Loucy (cell line): ENCODE measurements around the gene CCDC102B.

ENCODE experiments used
- H2AFZ ChIP-seq: fragments of 200-600 bp; sonication (generic); 2 replicates; pipeline ENCODE4 v1.6.0; 2016; ENCODE audit warnings: antibody characterized with exemption, mild to moderate bottlenecking, low read length, moderate library complexity
- H3F3A ChIP-seq: fragments of 200-600 bp; 2 replicates; pipeline ENCODE4 v1.6.0; 2016; ENCODE audit warnings: antibody characterized with exemption, low read depth, mild to moderate bottlenecking
- H3K27me3 ChIP-seq: fragments of 200-600 bp; sonication (generic); 2 replicates; pipeline ENCODE4 v1.6.1; 2014; ENCODE audit warnings: low read length, mild to moderate bottlenecking; ENCODE audit not compliant: insufficient read depth, poor library complexity, severe bottlenecking
- H3K36me3 ChIP-seq: fragments of 200-600 bp; sonication (generic); 2 replicates; pipeline ENCODE4 v1.6.1; 2016; ENCODE audit warnings: low read length; ENCODE audit not compliant: insufficient read depth
- H3K4me1 ChIP-seq: fragments of 200-600 bp; sonication (generic); 2 replicates; pipeline ENCODE4 v1.5.1; 2014; ENCODE audit warnings: low read length, mild to moderate bottlenecking; ENCODE audit not compliant: insufficient read depth, poor library complexity, severe bottlenecking
- H3K4me2 ChIP-seq: fragments of 200-600 bp; sonication (generic); 2 replicates; pipeline ENCODE4 v1.6.0; 2014; ENCODE audit warnings: antibody characterized with exemption, low read length, low read depth, mild to moderate bottlenecking; ENCODE audit not compliant: poor library complexity, severe bottlenecking
- H3K4me3 ChIP-seq: fragments of 200-600 bp; sonication (generic); 2 replicates; pipeline ENCODE4 v1.5.1; 2014; ENCODE audit warnings: low read length, mild to moderate bottlenecking, mixed read lengths; ENCODE audit not compliant: poor library complexity, severe bottlenecking
- H3K79me2 ChIP-seq: fragments of 200-600 bp; sonication (generic); 2 replicates; pipeline ENCODE4 v1.6.1; 2014; ENCODE audit warnings: low read length; ENCODE audit not compliant: insufficient read depth
- H3K9ac ChIP-seq: fragments of 200-600 bp; sonication (generic); 2 replicates; pipeline ENCODE4 v1.6.0; 2014; ENCODE audit warnings: mild to moderate bottlenecking, low read depth, low read length, moderate library complexity; ENCODE audit not compliant: poor library complexity, severe bottlenecking
- H3K9me2 ChIP-seq: fragments of 200-600 bp; sonication (generic); replicated peaks from 2 replicates; pipeline ENCODE4 v1.6.1; 2016; ENCODE audit warnings: low read depth, low read length, mixed read lengths
- H3K9me3 ChIP-seq: fragments of 200-600 bp; sonication (generic); 2 replicates; pipeline ENCODE4 v1.6.1; 2014; ENCODE audit warnings: mild to moderate bottlenecking, antibody characterized with exemption, low read length, low read depth; ENCODE audit not compliant: insufficient read depth
- H4K20me1 ChIP-seq: fragments of 200-600 bp; sonication (generic); 2 replicates; pipeline ENCODE4 v1.6.0; 2014; ENCODE audit warnings: antibody characterized with exemption, low read length, mild to moderate bottlenecking; ENCODE audit not compliant: insufficient read depth, poor library complexity, severe bottlenecking
- CTCF ChIP-seq: fragments of 200-600 bp; sonication (generic); conservative IDR thresholded peaks from 2 replicates; pipeline ENCODE4 v1.5.1; 2014; ENCODE audit warnings: mild to moderate bottlenecking, antibody characterized with exemption, low read length
- EZH2phosphoT487 ChIP-seq: fragments of 200-600 bp; IDR thresholded peaks from 2 replicates; pipeline ENCODE4 v1.6.1; 2018; ENCODE audit warnings: antibody characterized with exemption, mild to moderate bottlenecking, moderate library complexity, borderline replicate concordance

Gene CCDC102B

GRCh38 chr18:68928762-68929675 is 131.1 kb downstream of the CCDC102B start:
- TF ChIP-seq EZH2phosphoT487, result no peak
- no peak for TF ChIP-seq CTCF
- Histone ChIP-seq H3K9ac (no peak overlapping the region), H3K4me2 (no peak overlapping the region), H3K27me3 (no peaks in the 10 kb centered on the region), H2AFZ (no peak overlapping the region), H3K9me2 (no peaks in the 10 kb centered on the region), H3K36me3 (no peaks in the 10 kb centered on the region), H3K4me1 (no peaks in the 10 kb centered on the region), H4K20me1 (no peaks in the 10 kb centered on the region), H3K4me3 (no peak overlapping the region), H3F3A (no peaks in the 10 kb centered on the region), H3K79me2 (no peaks in the 10 kb centered on the region), H3K9me3 (no peaks in the 10 kb centered on the region)

GRCh38 chr18:68935686-68936085 is 137.8 kb downstream of the CCDC102B start:
- TF ChIP-seq EZH2phosphoT487, result no peak
- no peak for TF ChIP-seq CTCF
- H3K9me2 ChIP-seq, result no peaks in the 10 kb centered on the region
- no peak overlapping the region for H3K4me3 ChIP-seq
- no peaks in the 10 kb centered on the region for H3K4me1 ChIP-seq
- no peaks in the 10 kb centered on the region for H3F3A ChIP-seq
- H2AFZ ChIP-seq, result no peak overlapping the region
- H3K27me3 ChIP-seq, result no peaks in the 10 kb centered on the region
- H3K9ac ChIP-seq, result no peak overlapping the region
- H3K4me2 ChIP-seq, result no peak overlapping the region
- H3K9me3 ChIP-seq, result no peaks in the 10 kb centered on the region
- H3K36me3 ChIP-seq, result no peaks in the 10 kb centered on the region
- no peaks in the 10 kb centered on the region for H4K20me1 ChIP-seq
- no peaks in the 10 kb centered on the region for H3K79me2 ChIP-seq

- Histone ChIP-seq H3F3A (no peaks in the 10 kb centered on the region), H3K9me3 (no peaks in the 10 kb centered on the region), H2AFZ (no peak overlapping the region), H3K79me2 (no peaks in the 10 kb centered on the region), H3K27me3 (no peaks in the 10 kb centered on the region), H3K4me3 (no peak overlapping the region), H4K20me1 (no peaks in the 10 kb centered on the region), H3K4me2 (no peak overlapping the region), H3K36me3 (no peaks in the 10 kb centered on the region), H3K4me1 (no peaks in the 10 kb centered on the region), H3K9ac (no peak overlapping the region), H3K9me2 (no peaks in the 10 kb centered on the region)
- TF ChIP-seq CTCF, result no peak
- TF ChIP-seq EZH2phosphoT487, result no peak
Measured at GRCh38 chr18:68937029-68937599, 139.2 kb downstream of the CCDC102B start.
